SJSA1 (cell line): Measurements from ENCODE around the gene CACNA1H. TPM values are rescaled to one million over a fixed set of nuclear protein-coding genes. Genes with fewer than 3 reads are reported as not detected.
"Not testable (repeated sequence)": the region's sequence is repeated elsewhere in the genome, so short reads cannot be mapped to it uniquely, and the experiment has no call there.

ENCODE experiments used
- DNase-seq, 2 experiments: peaks; one replicate each; pipeline ENCODE4 v3.0.0-alpha.2; 2015 to 2020; ENCODE audit warnings: low spot score in 2 of 2, low read depth in 1 of 2
- H3K27ac ChIP-seq: fragments of 250-450 bp; sonication (Bioruptor Pico); 2 replicates; pipeline ENCODE4 v1.5.1; 2020; ENCODE audit warnings: mild to moderate bottlenecking, moderate library complexity
- H3K27me3 ChIP-seq: fragments of 250-450 bp; sonication (Bioruptor Pico); replicated peaks from 2 replicates; pipeline ENCODE4 v1.5.1; 2020; ENCODE audit warnings: mild to moderate bottlenecking, moderate library complexity
- H3K36me3 ChIP-seq: fragments of 250-450 bp; sonication (Bioruptor Pico); 2 replicates; pipeline ENCODE4 v1.5.1; 2020; ENCODE audit warnings: mild to moderate bottlenecking
- H3K4me1 ChIP-seq: fragments of 250-450 bp; sonication (Bioruptor Pico); replicated peaks from 2 replicates; pipeline ENCODE4 v1.6.1; 2021; ENCODE audit warnings: mild to moderate bottlenecking
- H3K4me3 ChIP-seq: fragments of 250-450 bp; sonication (Bioruptor Pico); 2 replicates; pipeline ENCODE4 v1.5.1; 2020; ENCODE audit warnings: mild to moderate bottlenecking
- H3K9me3 ChIP-seq: fragments of 250-450 bp; sonication (Bioruptor Pico); replicated peaks from 2 replicates; pipeline ENCODE4 v1.5.1; 2020; ENCODE audit warnings: mild to moderate bottlenecking
- total RNA-seq: library from RNA; depleted of rRNA; stranded (reverse); fragments of >200 nt; shearing (Covaris generic); gene quantifications from 2 replicates; pipeline ENCODE4 v1.2.3, GENCODE V29; 2014

CACNA1H gene
- total RNA-seq, 1 experiment from 2014 or later, result not detected

DNA sequence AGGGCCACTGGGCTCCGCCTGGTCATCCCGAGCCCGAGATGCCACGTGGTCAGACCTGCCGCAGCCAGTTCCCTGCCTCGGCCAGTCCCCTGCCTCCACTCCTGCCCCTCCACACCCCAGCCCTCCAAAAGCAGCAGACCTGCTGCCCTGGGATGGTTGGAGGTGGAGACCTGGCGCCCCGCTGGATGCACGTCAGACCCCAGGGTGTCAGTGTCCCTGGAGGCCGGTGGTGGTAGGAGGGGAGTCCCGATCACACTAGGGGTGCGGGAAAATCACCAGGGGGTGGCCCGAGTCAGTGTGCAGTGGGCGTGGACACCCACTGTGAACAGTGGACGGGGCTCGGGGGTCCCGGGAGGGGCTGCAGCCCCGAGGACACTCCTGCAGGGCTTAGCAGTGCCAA is 45.3 kb downstream of the CACNA1H start:
- Histone ChIP-seq H3K27ac (no peak overlapping the region), H3K27me3 (0 out of 2 replicates have a peak, but pooled peaks cover 10% of the 10 kb centered on the region), H3K4me3 (no peak overlapping the region), H3K9me3 (no peaks in the 10 kb centered on the region), H3K4me1 (no peaks in the 10 kb centered on the region), H3K36me3 (no peaks in the 10 kb centered on the region)
- no peak for DNase-seq

GRCh38 chr16:1198671-1199346 is 45.9 kb downstream of the CACNA1H start:
- not testable (repeated sequence) for H3K27me3 ChIP-seq, H3K9me3 ChIP-seq, H3K4me1 ChIP-seq, DNase-seq, H3K27ac ChIP-seq, H3K36me3 ChIP-seq, H3K4me3 ChIP-seq

DNA sequence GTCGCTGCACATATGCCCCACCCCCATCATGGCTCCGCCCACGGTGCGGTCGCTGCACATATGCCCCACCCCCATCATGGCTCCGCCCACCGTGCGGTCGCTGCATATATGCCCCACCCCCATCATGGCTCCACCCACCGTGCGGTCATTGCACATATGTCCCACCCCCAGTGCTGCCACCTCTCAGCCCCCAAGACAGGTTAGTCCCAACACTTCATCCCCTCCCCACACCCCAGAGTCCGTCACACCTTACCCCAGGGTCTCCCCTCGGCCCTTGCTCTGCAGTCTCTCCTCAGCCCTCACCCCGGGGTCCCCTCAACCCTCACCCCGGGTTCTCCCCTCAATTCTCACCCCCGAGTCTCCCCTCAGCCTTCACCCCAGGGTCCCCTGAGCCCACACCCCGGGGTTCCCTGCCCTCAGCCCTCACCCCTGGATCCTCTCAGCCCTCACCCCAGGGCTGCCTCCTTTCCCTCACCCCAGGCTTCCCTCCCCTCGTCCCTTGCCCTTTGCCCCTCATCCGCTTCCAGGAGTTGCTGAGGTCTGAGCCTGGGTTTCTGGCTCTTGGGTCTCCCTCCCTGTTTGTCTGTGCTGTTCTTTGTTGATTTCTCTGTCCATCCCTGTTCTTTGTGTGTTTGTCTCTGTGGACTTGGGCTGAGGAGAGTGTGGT is 46.6 kb downstream of the CACNA1H start:
- H3K27me3 ChIP-seq, result peaks cover 10% of the 10 kb centered on the region; the same call in 1 of the 2 replicates
- H3K27ac ChIP-seq, result no peak overlapping the region
- no peaks in the 10 kb centered on the region for H3K36me3 ChIP-seq
- no peak overlapping the region for H3K4me3 ChIP-seq
- H3K9me3 ChIP-seq, result no peaks in the 10 kb centered on the region
- DNase-seq, result no peak
- H3K4me1 ChIP-seq, result no peaks in the 10 kb centered on the region

GRCh38 chr16:1200014-1200627 is 47.2 kb downstream of the CACNA1H start:
- H3K27ac ChIP-seq, result no peak overlapping the region
- no peak for DNase-seq
- H3K27me3 ChIP-seq, result peaks cover 8% of the 10 kb centered on the region
- no peaks in the 10 kb centered on the region for H3K4me1 ChIP-seq
- no peaks in the 10 kb centered on the region for H3K9me3 ChIP-seq
- no peak overlapping the region for H3K4me3 ChIP-seq
- no peaks in the 10 kb centered on the region for H3K36me3 ChIP-seq

- Histone ChIP-seq H3K36me3 (no peaks in the 10 kb centered on the region), H3K27me3 (peaks cover 14% of the 10 kb centered on the region), H3K4me3 (no peak overlapping the region), H3K9me3 (no peaks in the 10 kb centered on the region), H3K4me1 (no peaks in the 10 kb centered on the region), H3K27ac (no peak overlapping the region)
- no peak for DNase-seq
These were observed 48.5 kb downstream of the CACNA1H start for GRCh38 chr16:1201444-1201843.

DNA sequence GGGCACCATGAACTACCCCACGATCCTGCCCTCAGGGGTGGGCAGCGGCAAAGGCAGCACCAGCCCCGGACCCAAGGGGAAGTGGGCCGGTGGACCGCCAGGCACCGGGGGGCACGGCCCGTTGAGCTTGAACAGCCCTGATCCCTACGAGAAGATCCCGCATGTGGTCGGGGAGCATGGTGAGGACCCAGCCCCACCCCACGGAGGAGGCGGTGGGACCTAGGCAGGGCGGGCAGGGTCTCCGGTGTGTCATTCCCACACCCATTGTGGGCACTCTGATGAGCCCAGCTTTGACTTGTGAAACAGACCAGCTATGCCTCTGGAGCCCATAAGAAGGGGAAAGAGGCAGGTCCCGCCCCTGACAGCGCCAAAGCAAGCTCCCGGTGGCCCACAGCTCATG is 49.4 kb downstream of the CACNA1H start:
- no peak for DNase-seq
- H3K36me3 ChIP-seq, result no peaks in the 10 kb centered on the region
- H3K9me3 ChIP-seq, result no peaks in the 10 kb centered on the region
- H3K4me3 ChIP-seq, result no peak overlapping the region
- H3K27me3 ChIP-seq, result peaks cover 18% of the 10 kb centered on the region
- no peaks in the 10 kb centered on the region for H3K4me1 ChIP-seq
- no peak overlapping the region for H3K27ac ChIP-seq

DNA sequence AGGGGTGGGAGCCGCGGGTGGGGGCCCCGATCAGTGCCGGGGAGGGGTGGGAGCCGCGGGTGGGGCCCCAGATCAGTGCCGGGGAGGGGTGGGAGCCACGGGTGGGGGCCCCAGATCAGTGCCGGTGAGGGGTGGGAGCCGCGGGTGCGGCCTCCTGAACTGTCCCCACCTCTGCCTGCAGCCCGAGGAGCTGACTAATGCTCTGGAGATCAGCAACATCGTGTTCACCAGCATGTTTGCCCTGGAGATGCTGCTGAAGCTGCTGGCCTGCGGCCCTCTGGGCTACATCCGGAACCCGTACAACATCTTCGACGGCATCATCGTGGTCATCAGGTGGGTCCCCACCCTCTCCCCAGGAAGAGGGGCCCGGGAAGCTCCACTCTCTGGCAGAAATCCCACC is 52.0 kb downstream of the CACNA1H start:
- DNase-seq, result no peak
- H3K27me3 ChIP-seq, result peaks cover 41% of the 10 kb centered on the region

DNA sequence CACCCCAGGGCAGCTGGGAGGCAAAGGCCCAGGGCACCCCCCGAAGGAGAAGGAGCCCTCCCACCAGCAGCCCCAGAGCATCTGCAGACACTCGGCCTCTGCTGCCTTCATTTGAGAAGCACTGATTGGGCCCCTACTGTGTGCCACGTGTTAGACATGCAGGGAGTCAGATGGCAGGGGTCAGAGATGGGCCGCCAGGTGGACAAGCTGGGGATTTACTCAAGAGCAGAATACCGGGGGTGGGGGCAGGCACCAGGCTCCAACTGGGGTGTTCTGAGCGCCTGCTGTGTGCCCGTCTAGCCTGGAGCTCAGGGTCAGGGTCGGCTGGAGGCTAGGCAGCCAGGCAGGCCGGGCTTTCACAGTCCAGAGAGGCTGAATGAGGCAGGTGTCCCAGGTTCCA is 53.4 kb downstream of the CACNA1H start:
- Histone ChIP-seq H3K27me3 (peaks cover 44% of the 10 kb centered on the region), H3K4me1 (no peaks in the 10 kb centered on the region), H3K4me3 (no peak overlapping the region), H3K9me3 (no peaks in the 10 kb centered on the region), H3K27ac (no peak overlapping the region), H3K36me3 (no peaks in the 10 kb centered on the region)
- DNase-seq, result no peak

More for the DNA sequence above, 52.0 kb downstream of the CACNA1H start:
- Histone ChIP-seq H3K9me3 (no peaks in the 10 kb centered on the region), H3K4me3 (no peak overlapping the region), H3K4me1 (no peaks in the 10 kb centered on the region), H3K27ac (no peak overlapping the region), H3K36me3 (no peaks in the 10 kb centered on the region)

GRCh38 chr16:1206786-1207185 is 53.9 kb downstream of the CACNA1H start:
- no peak overlapping the region for H3K4me3 ChIP-seq
- no peak overlapping the region for H3K27ac ChIP-seq
- no peaks in the 10 kb centered on the region for H3K9me3 ChIP-seq
- no peaks in the 10 kb centered on the region for H3K36me3 ChIP-seq
- no peak for DNase-seq
- H3K4me1 ChIP-seq, result no peaks in the 10 kb centered on the region
- H3K27me3 ChIP-seq, result peaks cover 46% of the 10 kb centered on the region

DNA sequence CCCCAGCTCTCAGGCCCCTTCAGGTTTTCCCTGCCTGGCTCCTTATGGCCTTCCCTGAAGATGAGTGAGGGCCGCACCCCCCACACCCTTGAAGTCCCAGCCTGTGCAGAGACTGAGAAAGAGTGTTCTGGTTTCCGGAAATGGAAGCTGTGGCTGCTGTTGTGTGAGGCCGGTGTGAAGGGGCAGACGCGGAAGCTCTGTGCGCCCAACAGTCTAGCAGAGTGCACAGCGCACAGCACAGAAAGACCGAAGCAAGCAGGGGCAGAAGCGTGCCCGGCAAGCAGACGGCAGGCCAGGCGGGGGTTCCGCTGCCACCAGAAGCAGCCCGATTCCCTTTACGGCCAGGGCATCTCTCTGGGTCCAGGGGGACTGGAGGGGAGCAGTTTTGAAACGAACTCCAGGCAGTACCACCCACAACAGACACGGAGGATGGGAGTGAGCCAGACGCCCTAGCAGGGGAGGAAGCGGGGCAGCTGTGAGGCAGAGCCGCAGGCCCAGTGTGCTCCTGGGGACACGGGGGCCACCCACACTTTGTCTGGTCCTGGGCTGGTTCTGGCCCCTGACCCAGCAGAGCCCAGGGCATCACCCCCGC is 55.4 kb downstream of the CACNA1H start:
- Histone ChIP-seq H3K27me3 (peaks cover 46% of the 10 kb centered on the region), H3K36me3 (no peaks in the 10 kb centered on the region), H3K4me3 (no peak overlapping the region), H3K9me3 (no peaks in the 10 kb centered on the region), H3K4me1 (no peaks in the 10 kb centered on the region), H3K27ac (no peak overlapping the region)
- no peak for DNase-seq

GRCh38 chr16:1209081-1209480 is 56.2 kb downstream of the CACNA1H start:
- Histone ChIP-seq H3K4me1 (no peaks in the 10 kb centered on the region), H3K9me3 (no peaks in the 10 kb centered on the region)
- no peak for DNase-seq

GRCh38 chr16:1210461-1210860 is 57.6 kb downstream of the CACNA1H start:
- no peak for DNase-seq
- no peak overlapping the region for H3K4me3 ChIP-seq
- no peak overlapping the region for H3K27ac ChIP-seq
- peaks cover 48% of the 10 kb centered on the region for H3K27me3 ChIP-seq
- H3K9me3 ChIP-seq, result no peaks in the 10 kb centered on the region
- no peaks in the 10 kb centered on the region for H3K4me1 ChIP-seq
- no peaks in the 10 kb centered on the region for H3K36me3 ChIP-seq

More at GRCh38 chr16:1209081-1209480, 56.2 kb downstream of the CACNA1H start:
- Histone ChIP-seq H3K27me3 (peaks cover 44% of the 10 kb centered on the region), H3K36me3 (no peaks in the 10 kb centered on the region), H3K27ac (no peak overlapping the region), H3K4me3 (no peak overlapping the region)

- Histone ChIP-seq H3K36me3 (no peaks in the 10 kb centered on the region), H3K9me3 (no peaks in the 10 kb centered on the region), H3K27ac (no peak overlapping the region), H3K4me3 (no peak overlapping the region), H3K27me3 (peaks cover 52% of the 10 kb centered on the region), H3K4me1 (no peaks in the 10 kb centered on the region)
- no peak for DNase-seq
These were observed 58.8 kb downstream of the CACNA1H start for GRCh38 chr16:1211451-1212268.
